Liver (tissue), 9 donors: ENCODE measurements around the gene MOXD1. TPM values are rescaled to one million over a fixed set of nuclear protein-coding genes. Genes with fewer than 3 reads are reported as not detected.
"Not testable (repeated sequence)": the region's sequence is repeated elsewhere in the genome, so short reads cannot be mapped to it uniquely, and the experiment has no call there.

Experiments
- DNase-seq: peaks from one replicate; pipeline ENCODE4 v3.0.0-alpha.2; 2017; ENCODE audit warnings: low spot score
- H3K27ac ChIP-seq, 2 donors: one replicate each; pipeline ENCODE4 v1.7.0; 2013; ENCODE audit warnings: inconsistent platforms in 2 of 2, low read length in 2 of 2, control low read depth in 1 of 2, low read depth in 1 of 2, mild to moderate bottlenecking in 1 of 2
- H3K27me3 ChIP-seq, 4 donors: one replicate each; pipeline versions ENCODE4 v1.6.1 to v1.7.0; 2013; ENCODE audit warnings: low read length in 3 of 4, inconsistent platforms in 1 of 4, mild to moderate bottlenecking in 1 of 4, moderate library complexity in 1 of 4; ENCODE audit not compliant: control insufficient read depth in 4 of 4, insufficient read depth in 4 of 4
- H3K36me3 ChIP-seq, 4 donors: one replicate each; pipeline versions ENCODE4 v1.6.1 to v1.7.0; 2013; ENCODE audit warnings: low read length in 3 of 4, mild to moderate bottlenecking in 3 of 4, low read depth in 1 of 4, moderate library complexity in 1 of 4; ENCODE audit not compliant: control insufficient read depth in 4 of 4, insufficient read depth in 3 of 4
- H3K4me1 ChIP-seq, 4 donors: one replicate each; pipeline versions ENCODE4 v1.6.1 to v1.7.0; 2013; ENCODE audit warnings: low read length in 3 of 4, mild to moderate bottlenecking in 3 of 4, moderate library complexity in 1 of 4; ENCODE audit not compliant: control insufficient read depth in 4 of 4, insufficient read depth in 4 of 4
- H3K4me3 ChIP-seq, 3 donors: one replicate each; pipeline versions ENCODE4 v1.6.1 to v1.7.0; 2013; ENCODE audit warnings: low read length in 3 of 3, control low read depth in 1 of 3, low read depth in 1 of 3, mild to moderate bottlenecking in 1 of 3
- H3K9ac ChIP-seq, 2 donors: one replicate each; pipeline ENCODE4 v1.7.0; 2013; ENCODE audit warnings: low read length in 2 of 2, mild to moderate bottlenecking in 2 of 2, moderate library complexity in 2 of 2, control low read depth in 1 of 2, low read depth in 1 of 2
- H3K9me3 ChIP-seq, 4 donors: one replicate each; pipeline versions ENCODE4 v1.6.1 to v1.7.0; 2013; ENCODE audit warnings: low read length in 3 of 4; ENCODE audit not compliant: control insufficient read depth in 4 of 4
- EGR1 ChIP-seq, 2 donors: IDR thresholded peaks; 2 replicates each; pipeline ENCODE4 v1.6.1; 2016 to 2018; ENCODE audit warnings: antibody characterized with exemption in 2 of 2, low read depth in 2 of 2
- FOXA1 ChIP-seq: IDR thresholded peaks from 2 replicates; pipeline ENCODE4 v1.6.1; 2016; ENCODE audit warnings: antibody characterized with exemption
- FOXA2 ChIP-seq: IDR thresholded peaks from 2 replicates; pipeline ENCODE4 v1.6.1; 2016; ENCODE audit warnings: antibody characterized with exemption
- JUND ChIP-seq, 2 donors: IDR thresholded peaks; 2 replicates each; pipeline ENCODE4 v1.6.1; 2016; ENCODE audit warnings: antibody characterized with exemption in 2 of 2
- RAD21 ChIP-seq, 2 donors: IDR thresholded peaks; 2 replicates each; pipeline ENCODE4 v1.6.1; 2016; ENCODE audit warnings: antibody characterized with exemption in 2 of 2, mild to moderate bottlenecking in 2 of 2
- RXRA ChIP-seq, 2 donors: IDR thresholded peaks; 2 replicates each; pipeline ENCODE4 v1.6.1; 2017 to 2018; ENCODE audit warnings: antibody characterized with exemption in 2 of 2, mild to moderate bottlenecking in 1 of 2
- YY1 ChIP-seq: IDR thresholded peaks from 2 replicates; pipeline ENCODE4 v1.6.1; 2016; ENCODE audit warnings: antibody characterized with exemption, mild to moderate bottlenecking
- WGBS: extraction: QIAGEN DNeasy Blood & Tissue Kit; methylation state at CpG from one replicate; pipeline ENCODE4 v1.1.7; 2013; 5-methylcytosine and 5-hydroxymethylcytosine counted together
- polyA plus RNA-seq, 2 donors: library from polyadenylated mRNA; stranded (reverse) in 1 of 2; unstranded in 1 of 2; fragments of 200-250 nt in 1 of 2; fragments of >200 nt in 1 of 2; fragmentation: Nextera tagmentation in 1 of 2; extraction: Ambion mirVana in 1 of 2; gene quantifications; one replicate each; pipeline versions ENCODE4 v1.2.1 to v1.2.3, GENCODE V29; 2013 to 2015
- total RNA-seq, 2 donors: library from RNA; depleted of rRNA; stranded (reverse); fragments of >200 nt; gene quantifications; one replicate each; pipeline ENCODE4 v1.2.3, GENCODE V29; 2014
- TF ChIP-seq, protein P1 (sequence below): IDR thresholded peaks from 2 replicates; pipeline ENCODE4 v1.6.1; 2016; ENCODE audit warnings: antibody characterized with exemption
- TF ChIP-seq, protein P2 (sequence below): IDR thresholded peaks from 2 replicates; pipeline ENCODE4 v1.6.1; 2016; ENCODE audit warnings: antibody characterized with exemption
- TF ChIP-seq, protein P3 (sequence below): IDR thresholded peaks from 2 replicates; pipeline ENCODE4 v1.6.1; 2016; ENCODE audit warnings: antibody characterized with exemption
- TF ChIP-seq, protein P4 (sequence below): IDR thresholded peaks from 2 replicates; pipeline ENCODE4 v1.6.1; 2016; ENCODE audit warnings: antibody characterized with exemption, mild to moderate bottlenecking
- donor health status: healthy.
- donor health status: healthy.
- donor health status: healthy.
- donor health status: healthy.
- donor health status: healthy.

MOXD1 gene
- total and polyA plus RNA-seq, 4 donors, result 0.14 to 0.48 (median 0.24) TPM

DNA sequence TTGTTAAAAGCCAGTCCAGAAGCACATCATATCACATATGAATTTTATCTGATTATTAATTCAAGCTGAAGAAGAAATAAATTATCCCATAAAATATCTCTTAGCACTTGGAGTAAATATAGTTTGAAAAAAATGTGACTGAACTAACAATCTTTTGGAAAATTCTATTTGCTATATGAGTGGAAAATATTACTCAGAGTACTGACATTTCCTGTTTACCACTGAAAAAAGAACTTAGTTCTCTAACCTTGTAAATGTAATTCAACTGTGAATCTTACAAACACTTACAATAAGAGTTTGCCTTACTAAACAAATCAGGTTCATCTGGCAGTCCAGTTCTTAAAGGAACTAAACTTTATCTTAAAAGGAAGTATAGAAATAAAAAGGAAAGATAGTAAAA lies 44.2 kb downstream of the MOXD1 start:
- Histone ChIP-seq H3K36me3 (no peaks in the 10 kb centered on the region), H3K27ac (no peak overlapping the region), H3K9me3 (peaks cover 0 to 1% (median 0%) of the 10 kb centered on the region in 4 donors), H3K9ac (no peak overlapping the region), H3K4me3 (no peak overlapping the region), H3K4me1 (no peaks in the 10 kb centered on the region), H3K27me3 (no peaks in the 10 kb centered on the region)
- TF ChIP-seq JUND (IDR thresholded peaks at IDR 0.05), result peak; percentile 75 to 76
- TF ChIP-seq, protein P1, sequence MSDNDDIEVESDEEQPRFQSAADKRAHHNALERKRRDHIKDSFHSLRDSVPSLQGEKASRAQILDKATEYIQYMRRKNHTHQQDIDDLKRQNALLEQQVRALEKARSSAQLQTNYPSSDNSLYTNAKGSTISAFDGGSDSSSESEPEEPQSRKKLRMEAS, result no peak
- no peak for DNase-seq

DNA sequence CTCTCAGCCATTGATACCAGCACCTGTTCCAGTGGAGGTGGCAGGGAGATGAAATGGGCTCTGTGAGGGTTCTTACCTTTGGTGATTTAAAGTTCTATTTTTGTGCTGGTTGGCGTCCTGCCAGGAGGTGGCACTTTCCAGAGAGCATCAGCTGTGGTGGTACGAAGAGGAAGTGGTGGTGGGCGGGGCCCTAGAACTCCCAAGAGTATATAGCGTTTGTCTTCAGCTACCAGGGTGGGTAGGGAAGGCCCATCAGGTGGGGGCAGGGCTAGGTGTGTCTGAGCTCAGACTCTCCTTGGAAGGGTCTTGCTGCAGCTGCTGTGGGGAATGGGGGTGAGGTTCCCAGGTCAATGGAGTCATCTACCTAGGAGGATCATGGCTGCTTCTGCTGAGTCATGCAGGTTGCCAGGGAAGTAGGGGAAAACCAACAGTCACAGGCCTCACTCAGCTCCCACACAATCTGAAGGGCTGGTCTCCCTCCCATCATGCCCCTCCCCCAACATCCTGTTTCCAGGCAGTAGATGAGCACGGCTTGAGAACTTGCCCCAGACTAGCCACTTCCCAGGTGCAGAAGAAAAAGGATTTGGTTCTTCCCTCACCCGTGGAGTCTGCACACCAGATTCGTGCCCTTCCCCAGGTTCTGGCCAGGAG lies 46.6 kb downstream of the MOXD1 start:
- H3K27me3 ChIP-seq, result no peaks in the 10 kb centered on the region
- WGBS, result 82% methylated on average over 7 of the region's 7 CpGs
- no peak overlapping the region for H3K4me3 ChIP-seq
- peaks cover 0 to 1% (median 0%) of the 10 kb centered on the region in 4 donors for H3K9me3 ChIP-seq
- H3K4me1 ChIP-seq, result no peaks in the 10 kb centered on the region
- H3K9ac ChIP-seq, result no peak overlapping the region
- H3K36me3 ChIP-seq, result no peaks in the 10 kb centered on the region
- TF ChIP-seq YY1, result no peak
- TF ChIP-seq, protein P2, sequence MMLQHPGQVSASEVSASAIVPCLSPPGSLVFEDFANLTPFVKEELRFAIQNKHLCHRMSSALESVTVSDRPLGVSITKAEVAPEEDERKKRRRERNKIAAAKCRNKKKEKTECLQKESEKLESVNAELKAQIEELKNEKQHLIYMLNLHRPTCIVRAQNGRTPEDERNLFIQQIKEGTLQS, result no peak
- TF ChIP-seq, protein P1, result no peak
- no peak for TF ChIP-seq RXRA (IDR thresholded peaks at IDR 0.05)
- no peak for TF ChIP-seq EGR1 (IDR thresholded peaks at IDR 0.05; ENCODE audit: low read depth in 2 of 2)
- TF ChIP-seq FOXA1, result no peak
- no peak for TF ChIP-seq FOXA2
- TF ChIP-seq, protein P3, sequence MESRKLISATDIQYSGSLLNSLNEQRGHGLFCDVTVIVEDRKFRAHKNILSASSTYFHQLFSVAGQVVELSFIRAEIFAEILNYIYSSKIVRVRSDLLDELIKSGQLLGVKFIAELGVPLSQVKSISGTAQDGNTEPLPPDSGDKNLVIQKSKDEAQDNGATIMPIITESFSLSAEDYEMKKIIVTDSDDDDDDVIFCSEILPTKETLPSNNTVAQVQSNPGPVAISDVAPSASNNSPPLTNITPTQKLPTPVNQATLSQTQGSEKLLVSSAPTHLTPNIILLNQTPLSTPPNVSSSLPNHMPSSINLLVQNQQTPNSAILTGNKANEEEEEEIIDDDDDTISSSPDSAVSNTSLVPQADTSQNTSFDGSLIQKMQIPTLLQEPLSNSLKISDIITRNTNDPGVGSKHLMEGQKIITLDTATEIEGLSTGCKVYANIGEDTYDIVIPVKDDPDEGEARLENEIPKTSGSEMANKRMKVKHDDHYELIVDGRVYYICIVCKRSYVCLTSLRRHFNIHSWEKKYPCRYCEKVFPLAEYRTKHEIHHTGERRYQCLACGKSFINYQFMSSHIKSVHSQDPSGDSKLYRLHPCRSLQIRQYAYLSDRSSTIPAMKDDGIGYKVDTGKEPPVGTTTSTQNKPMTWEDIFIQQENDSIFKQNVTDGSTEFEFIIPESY, result no peak
- TF ChIP-seq JUND (IDR thresholded peaks at IDR 0.05), result no peak
- TF ChIP-seq, protein P4, sequence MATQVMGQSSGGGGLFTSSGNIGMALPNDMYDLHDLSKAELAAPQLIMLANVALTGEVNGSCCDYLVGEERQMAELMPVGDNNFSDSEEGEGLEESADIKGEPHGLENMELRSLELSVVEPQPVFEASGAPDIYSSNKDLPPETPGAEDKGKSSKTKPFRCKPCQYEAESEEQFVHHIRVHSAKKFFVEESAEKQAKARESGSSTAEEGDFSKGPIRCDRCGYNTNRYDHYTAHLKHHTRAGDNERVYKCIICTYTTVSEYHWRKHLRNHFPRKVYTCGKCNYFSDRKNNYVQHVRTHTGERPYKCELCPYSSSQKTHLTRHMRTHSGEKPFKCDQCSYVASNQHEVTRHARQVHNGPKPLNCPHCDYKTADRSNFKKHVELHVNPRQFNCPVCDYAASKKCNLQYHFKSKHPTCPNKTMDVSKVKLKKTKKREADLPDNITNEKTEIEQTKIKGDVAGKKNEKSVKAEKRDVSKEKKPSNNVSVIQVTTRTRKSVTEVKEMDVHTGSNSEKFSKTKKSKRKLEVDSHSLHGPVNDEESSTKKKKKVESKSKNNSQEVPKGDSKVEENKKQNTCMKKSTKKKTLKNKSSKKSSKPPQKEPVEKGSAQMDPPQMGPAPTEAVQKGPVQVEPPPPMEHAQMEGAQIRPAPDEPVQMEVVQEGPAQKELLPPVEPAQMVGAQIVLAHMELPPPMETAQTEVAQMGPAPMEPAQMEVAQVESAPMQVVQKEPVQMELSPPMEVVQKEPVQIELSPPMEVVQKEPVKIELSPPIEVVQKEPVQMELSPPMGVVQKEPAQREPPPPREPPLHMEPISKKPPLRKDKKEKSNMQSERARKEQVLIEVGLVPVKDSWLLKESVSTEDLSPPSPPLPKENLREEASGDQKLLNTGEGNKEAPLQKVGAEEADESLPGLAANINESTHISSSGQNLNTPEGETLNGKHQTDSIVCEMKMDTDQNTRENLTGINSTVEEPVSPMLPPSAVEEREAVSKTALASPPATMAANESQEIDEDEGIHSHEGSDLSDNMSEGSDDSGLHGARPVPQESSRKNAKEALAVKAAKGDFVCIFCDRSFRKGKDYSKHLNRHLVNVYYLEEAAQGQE, result no peak
- no peak for TF ChIP-seq RAD21 (IDR thresholded peaks at IDR 0.05)
- H3K27ac ChIP-seq, result no peak overlapping the region
- DNase-seq, result no peak

DNA sequence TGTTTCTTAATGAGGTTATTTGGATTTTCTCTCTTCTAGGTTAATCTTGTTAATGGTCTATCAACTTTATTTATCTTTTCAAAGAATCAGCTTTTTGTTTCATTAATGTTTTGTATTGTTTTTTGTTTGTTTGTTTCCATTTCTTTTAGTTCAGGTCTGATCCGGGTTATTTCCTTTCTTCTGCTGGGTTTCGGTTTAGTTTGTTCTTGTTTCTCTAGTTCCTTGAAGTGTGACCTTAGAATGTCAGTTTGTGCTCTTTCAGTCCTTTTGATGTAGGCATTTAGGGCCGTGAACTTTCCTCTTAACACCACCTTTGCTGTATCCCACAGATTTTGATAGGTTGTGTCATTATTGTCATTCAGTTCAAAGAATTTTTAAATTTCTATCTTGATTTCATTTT lies 49.3 kb downstream of the MOXD1 start:
- not testable (repeated sequence) for H3K9me3 ChIP-seq, H3K4me3 ChIP-seq, DNase-seq, H3K4me1 ChIP-seq, H3K27me3 ChIP-seq, H3K27ac ChIP-seq, H3K36me3 ChIP-seq, H3K9ac ChIP-seq
- WGBS, result 84% methylated on average over 3 of the region's 3 CpGs
